GM18508 (cell line): ENCODE measurements around the gene YIPF4.
"Not testable (repeated sequence)": the region's sequence is repeated elsewhere in the genome, so short reads cannot be mapped to it uniquely, and the experiment has no call there.

Source experiments
- ATAC-seq: cut with Tn5 transposase; IDR thresholded peaks from one replicate; pipeline ENCODE4 v1.9.1; 2021; ENCODE audit warnings: moderate number of reproducible peaks; ENCODE audit not compliant: insufficient read depth, unreplicated experiment

YIPF4 gene

DNA sequence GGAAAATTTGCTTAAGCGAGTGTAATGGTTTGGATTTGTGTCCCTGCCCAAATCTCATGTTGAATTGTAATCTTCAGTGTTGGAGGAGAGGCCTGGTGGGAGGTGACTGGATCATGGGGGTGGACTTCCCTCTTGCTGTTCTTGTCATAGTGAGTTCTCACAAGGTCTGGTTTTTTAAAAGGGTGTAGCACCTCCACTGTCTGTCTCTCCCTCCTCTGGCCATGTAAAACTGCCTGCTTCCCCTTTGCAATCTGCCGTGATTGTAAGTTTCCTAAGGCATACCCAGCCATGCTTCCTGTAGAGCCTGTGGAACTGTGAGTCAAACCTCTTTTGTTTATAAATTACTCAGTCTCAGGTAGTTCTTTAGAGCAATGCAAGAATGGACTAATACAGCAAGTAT, 6.6 kb downstream of the YIPF4 start:
- ATAC-seq, result no peak

DNA sequence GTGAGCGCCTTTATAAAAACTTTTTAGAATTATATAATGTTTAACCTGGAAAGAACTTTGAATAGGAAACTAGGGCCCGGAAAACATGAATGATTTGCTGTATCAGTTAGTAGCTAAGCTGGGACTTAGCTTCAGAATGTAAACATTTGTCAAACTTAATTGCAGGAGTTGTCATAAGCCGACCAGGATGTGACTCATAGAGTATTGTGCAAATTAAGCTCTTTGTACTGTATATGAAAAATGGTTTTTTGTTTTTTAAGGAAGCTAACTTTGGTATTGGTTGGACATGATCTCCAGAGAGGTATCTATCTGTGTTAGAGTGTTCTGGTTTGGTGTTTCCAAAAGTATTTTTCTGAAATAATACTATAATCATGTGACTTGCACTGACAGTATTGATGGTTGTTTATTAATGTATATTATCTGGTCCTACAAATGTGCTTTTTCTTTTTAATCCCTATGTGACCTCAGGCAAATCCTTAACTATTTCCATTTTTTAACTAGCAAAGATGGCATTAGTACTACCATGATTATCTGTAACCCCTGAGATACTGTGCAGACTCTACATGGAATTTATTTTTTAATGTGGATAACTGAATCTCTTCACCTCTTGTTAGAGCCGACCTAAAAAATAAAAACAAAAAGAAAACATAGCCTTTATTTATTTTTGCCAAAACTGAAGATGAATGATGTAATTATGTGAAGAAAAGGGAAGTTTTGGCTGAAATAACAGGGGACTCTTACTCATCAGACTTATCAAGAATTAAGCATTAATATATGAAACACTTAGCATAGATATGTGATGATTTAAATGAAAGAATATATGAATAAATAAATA, 11.7 kb downstream of the YIPF4 start:
- ATAC-seq, result no peak

DNA sequence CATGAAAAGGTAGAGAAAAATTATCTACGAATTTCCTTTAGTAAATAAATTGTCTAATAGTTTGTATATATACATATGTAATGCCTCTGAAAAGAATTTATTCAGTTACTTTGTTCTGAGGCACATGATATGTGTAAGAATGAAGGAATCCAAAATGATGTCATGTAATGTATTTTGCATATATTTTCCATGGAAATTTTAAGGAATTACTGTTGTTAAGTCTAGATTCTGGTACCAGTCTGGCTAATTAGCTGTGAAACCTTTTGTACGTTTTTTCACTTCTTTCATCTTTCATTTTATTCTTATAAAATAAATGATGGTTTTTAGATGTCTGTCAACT, 12.3 kb downstream of the YIPF4 start:
- ATAC-seq, result no peak

DNA sequence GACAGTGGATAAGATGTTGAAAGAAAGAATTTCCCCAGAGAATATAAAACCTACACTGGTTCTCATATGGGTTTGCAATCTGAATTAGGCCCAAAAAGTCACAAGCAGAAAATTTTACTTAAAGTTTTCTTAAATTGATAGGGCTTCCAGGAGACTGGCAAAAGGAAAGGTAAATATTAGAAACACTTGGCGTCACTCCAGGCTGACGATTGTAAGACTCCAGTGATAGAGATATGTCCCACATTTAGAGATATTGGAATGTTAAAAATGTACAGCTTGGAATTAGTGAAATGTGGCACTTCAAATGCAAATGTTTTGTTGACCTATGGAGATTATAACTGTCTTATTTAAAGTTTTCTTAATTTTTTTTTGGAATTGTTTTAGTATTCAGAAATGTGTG, 14.0 kb downstream of the YIPF4 start:
- no peak for ATAC-seq

DNA sequence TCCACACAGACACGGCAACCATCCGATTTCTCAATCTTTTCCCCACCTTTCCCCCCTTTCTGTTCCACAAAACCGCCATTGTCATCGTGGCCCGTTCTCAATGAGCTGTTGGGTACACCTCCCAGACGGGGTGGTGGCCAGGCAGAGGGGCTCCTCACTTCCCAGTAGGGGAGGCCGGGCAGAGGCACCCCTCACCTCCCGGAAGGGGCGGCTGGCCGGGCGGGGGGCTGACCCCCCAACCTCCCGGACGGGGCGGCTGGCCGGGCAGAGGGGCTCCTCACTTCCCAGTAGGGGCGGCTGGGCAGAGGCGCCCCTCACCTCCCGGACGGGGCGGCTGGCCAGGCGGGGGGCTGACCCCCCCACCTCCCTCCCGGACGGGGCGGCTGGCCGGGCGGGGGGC, 15.8 kb downstream of the YIPF4 start:
- ATAC-seq, result not testable (repeated sequence)

DNA sequence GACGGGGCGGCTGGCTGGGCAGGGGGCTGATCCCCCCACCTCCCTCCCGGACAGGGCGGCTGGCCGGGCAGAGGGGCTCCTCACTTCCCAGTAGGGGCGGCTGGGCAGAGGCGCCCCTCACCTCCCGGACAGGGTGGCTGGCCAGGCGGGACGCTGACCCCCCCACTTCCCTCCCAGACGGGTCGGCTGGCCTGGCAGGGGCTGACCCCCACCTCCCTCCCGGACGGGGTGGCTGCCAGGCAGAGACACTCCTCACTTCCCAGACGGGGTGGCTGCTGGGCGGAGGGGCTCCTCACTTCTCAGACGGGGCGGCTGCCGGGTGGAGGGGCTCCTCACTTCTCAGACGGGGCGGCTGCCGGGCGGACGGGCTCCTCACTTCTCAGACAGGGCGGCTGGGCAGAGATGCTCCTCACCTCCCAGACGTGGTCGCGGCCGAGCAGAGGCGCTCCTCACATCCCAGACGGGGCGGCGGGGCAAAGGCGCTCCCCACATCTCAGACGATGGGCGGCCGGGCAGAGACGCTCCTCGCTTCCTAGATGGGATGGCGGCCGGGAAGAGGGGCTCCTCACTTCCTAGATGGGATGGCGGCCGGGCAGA, 16.4 kb downstream of the YIPF4 start:
- ATAC-seq, result not testable (repeated sequence)

DNA sequence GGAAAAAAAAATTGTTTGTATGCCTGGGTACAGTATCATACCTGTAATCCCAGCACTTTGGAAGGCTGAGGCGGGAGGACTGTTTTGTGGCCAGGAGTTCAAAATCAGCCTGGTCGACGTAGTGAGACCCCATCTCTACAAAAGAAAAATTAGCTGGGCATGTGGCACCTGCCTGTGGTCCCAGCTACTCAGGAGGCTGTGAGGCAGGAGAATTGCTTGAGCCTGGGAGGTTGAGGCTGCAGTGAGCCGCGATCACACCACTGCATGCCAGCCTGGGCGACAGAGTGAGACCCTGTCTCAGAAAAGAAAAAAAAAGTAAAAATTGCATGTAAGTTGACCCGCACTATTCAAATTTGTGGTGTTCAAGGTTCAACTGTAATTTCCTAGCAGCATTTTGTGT, 32.9 kb downstream of the YIPF4 start:
- no peak for ATAC-seq

DNA sequence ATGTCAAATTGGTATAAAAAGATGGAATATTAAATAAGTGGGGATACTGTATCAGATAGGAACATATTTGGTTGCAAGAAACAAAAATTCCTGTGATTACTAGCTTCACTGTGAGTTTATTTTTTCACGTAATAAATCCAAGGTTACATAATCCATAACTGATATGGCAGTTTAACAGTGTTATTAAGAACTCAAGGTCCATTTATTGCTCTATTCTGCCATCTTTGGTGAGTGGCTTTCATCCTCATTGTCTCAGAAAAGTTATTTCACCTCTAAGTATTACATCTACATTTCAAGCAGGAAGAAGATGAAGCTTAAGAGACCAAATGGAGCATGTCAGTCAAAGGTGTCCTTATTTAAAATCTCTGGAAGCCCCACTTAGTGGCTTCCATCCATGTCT, 37.2 kb downstream of the YIPF4 start:
- no peak for ATAC-seq

DNA sequence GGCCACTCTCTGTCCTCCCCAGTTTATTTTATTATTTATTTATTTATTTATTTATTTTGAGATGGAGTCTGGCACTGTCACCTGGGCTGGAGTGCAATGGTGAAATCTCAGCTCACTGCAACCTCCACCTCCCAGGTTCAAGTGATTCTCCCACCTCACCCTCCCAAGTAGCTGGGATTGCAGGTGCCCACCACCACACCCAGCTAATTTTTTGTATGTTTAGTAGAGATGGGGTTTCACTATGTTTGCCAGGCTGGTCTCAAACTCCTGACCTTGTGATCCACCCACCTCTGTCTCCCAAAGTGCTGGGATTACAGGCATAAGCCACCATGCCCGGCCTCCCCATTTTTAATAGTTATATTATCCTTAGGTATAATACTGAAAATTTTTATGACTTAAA, 51.0 kb downstream of the YIPF4 start:
- not testable (repeated sequence) for ATAC-seq

DNA sequence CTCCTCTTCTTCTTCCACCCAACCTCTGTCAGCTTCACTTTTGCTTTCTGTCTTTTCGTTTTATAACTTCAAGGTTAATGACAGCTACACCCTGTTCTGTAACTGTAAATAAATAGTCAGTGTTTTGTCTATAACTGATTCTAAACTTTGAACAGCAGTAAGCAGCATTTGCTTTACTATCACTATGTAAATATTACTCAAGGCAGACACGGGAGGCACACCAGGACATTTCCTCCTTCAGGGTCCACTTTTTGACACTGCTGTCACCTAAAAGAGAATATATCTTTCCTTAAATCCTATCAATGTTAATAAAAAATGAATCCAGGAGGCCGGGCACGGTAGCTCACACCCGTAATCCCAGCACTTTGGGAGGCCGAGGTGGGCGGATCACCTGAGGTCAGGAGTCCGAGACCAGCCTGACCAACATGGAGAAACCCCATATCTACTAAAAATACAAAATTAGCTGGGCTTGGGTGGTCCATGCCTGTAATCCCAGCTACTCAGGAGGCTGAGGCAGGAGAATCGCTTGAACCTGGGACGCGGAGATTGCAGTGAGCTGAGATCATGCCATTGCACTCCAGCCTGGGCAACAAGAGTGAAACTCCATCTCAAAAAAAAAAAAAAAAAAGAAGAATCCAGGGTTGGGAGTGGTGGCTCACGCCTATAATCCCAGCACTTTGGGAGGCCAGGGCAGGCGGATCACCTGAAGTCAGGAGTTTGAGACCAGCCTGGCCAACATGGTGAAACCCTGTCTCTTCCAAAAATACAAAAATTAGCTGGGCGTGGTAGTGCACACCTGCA, 51.7 kb downstream of the YIPF4 start:
- not testable (repeated sequence) for ATAC-seq

DNA sequence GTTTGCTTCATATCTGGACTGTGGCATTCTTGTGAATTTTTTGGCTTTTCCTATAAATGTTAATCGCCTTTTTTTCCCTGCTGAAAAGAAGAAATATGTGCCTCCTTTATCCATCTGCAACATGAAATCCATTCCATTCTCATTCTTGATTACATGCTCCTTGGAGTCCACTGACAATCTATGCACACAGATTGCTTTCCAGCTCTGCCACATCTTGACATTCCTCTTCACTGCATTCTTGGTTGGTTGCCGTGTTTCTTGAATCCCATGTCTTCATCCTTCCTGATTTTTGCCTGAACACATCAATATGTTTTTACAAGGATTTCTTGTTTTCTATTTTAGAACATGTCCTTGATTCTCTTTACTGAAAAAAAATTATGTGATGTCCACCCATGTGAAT, 52.4 kb downstream of the YIPF4 start:
- no peak for ATAC-seq

DNA sequence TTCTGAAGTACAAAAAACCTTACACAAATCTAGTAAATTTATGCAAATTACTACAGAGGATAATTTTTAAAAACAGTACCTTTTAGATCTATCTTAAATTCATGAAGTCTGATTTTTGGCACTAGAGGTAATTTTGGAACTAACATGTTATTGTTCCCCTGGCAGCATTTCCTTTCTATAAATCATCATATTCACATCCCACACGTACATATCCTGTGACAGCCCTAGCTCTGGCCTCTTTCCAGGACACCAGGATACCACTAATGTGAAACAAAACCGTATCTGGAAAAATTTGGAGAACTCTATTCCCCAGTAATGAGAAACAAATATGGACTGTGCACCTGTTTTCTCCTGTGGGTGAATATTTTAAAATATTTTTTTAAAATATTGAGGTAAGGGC, 65.1 kb downstream of the YIPF4 start:
- ATAC-seq, result no peak

DNA sequence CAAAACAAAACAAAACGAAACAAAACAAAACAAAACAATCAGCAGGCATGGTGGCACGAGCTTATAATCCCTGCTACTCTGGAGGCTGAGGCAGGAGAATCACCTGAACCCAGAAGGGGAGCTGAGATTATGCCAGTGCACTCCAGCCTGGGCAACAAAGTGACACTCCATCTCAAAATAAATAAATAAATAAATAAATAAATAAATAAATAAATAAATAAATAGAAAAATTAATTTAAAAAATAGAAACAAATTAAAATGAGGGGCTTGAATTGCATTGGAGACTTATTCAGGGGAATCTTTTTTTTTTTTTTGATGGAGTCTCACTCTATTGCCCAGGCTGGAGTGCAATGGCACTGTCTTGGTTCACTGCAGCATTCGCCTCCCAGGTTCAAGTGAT, 73.1 kb downstream of the YIPF4 start:
- ATAC-seq, result not testable (repeated sequence)

DNA sequence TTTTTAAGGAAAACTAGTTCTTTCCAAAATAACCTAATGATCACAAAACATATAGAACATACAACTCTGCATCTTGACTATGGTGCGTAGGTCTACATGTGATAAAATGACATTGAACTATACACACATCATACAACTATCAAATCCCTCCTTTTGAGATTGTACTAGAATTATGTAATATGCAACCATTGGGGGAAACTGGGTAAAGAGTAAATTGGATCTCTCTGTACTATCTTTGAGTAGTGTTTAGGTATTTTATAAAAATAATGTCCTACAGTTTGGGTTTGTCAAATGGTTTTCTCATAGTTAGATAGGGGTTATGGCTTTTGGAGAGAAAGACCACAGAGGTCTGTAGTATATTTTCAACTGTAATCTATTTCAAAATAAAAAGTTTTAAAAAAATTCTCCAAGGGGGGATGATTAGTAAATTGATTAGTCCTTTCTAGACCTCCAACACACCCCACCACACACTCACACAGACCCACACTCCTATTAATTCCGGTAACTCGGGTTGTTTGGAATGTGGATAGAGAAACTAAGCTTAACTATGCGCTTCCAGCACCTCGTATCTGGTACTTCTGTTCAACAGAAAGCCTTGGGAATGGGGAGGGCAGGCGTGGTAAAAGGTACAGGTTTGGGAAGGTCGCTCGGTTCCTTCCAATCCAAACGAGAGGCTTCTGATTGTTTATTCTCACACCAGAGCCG, 78.4 kb downstream of the YIPF4 start:
- ATAC-seq, result no peak

DNA sequence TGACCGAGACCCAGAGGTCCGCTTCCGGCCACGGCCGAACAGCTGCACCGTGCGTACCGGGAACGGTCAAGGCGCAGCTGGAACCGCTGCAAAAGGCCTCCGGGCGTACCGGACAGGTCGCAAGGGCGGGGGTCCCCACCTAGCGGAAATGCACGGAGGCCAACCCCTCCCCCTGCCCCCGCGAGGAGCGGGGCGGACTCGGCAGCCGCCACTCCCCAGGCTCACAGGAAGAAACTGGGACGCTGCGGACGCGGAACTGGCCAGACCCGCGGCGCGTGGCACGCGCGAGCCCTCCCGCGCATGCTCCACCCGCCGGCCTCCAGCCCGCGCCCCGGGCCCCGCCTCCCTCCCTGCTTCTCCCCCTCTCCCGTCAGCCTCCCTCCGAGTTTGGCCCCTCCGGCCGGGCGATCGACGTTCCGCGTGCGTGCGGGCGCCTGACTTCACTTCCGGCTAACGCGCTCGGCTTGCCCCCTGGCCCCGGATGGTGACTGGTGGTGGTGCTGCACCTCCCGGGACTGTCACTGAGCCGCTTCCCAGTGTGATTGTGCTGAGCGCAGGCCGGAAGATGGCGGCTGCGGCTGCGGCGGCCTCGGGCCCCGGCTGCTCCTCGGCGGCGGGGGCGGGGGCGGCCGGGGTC, 79.1 kb downstream of the YIPF4 start, which contains the start of gene BIRC6:
Gene BIRC6, plus strand, starts transcription at position 343 of the 637 bp plus-strand sequence. Its CDS starts 139 bp downstream, at position 482.
- peak; percentile 64 for ATAC-seq

DNA sequence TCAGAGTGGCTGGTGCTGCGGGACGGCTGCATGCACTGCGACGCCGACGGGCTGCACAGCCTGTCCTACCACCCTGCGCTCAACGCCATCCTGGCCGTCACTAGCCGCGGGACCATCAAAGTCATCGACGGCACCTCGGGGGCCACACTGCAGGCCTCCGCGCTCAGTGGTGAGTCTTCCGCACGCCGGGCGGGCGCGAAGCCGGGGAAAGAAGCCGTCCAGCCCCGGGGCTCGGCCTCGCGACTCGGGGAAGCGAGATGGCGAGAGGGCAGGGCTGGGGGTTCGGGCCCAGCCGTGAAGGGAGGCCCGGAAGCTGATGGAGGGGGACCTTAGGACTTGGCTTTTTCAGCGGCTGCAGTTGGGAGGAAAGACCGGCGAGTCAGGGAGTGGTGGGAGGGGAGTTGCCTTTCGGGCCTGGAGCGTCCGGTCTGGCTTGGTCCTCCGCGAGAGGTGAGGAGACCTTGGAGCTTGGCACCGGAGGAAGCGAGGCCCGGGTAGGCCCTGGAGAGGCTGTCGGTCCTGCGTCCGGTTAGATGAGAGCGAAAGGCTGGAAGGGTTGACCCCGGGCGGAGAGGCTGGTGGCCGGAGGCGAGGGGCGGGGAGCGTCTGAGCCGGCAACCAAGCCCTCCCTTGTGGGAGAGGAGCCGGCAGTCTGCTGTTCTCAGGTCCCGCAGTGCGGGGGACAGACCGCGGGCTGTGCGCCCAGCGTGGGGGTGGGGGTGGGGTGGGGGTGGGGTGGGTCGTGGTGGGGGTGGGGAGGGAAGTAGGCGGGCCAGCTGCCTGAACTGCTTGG, 79.8 kb downstream of the YIPF4 start:
- ATAC-seq, result no peak

DNA sequence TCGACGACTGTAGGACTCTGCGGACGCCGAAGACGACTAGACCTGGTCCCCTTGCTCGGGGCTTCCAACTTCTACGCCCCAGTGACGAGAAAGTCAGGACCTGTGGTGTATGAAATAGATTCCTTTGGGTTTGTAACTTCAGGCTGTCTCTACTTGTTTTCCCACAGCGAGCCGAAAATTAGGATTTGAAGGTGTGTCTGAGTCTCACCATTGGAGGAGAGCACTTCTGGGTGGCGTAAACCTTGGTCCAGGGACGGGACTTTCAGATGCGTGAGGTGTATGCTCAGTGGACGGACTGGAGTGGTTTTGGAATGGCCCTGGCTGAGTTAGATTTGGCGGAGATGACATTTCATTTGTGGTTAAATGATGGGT, 80.4 kb downstream of the YIPF4 start:
- ATAC-seq, result no peak

DNA sequence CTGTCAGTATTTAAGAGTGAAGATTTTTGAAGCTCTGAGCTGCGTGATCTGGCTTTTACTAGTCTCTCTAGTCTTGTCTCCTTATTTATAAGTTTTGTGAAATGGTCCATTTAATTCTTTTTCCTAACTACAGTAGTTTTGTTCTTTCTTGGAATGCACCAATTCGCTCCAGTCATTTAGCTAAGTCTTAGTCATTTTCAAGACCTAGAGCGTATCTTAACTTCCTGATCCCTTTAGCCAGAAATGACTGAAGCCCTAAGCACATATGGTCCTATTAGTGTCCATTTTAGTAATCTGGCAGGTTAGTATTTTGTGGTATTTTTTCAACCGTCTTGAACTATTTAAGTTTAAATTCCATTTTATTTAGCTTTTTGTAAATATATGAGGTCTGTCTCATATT, 82.7 kb downstream of the YIPF4 start:
- no peak for ATAC-seq

DNA sequence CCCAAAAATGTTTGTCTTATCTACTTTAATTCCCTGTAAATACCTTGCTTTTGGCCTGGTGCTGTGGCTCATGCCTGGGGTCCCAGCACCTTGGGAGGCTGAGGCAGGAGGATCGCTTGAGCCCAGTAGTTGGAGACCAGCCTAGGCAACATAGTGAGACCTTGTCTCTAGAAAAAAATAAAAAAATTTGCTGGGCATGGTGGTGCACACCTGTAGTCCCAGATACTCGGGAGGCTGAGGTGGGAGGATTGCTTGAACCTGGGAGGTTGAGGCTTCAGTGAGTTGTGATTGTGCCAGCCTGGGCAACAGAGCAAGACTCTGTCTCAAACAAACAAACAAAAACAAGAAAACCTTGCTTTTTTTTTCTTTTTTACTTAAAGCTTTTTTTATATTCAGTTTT, 85.3 kb downstream of the YIPF4 start:
- ATAC-seq, result not testable (repeated sequence)
